ENCODE results near the gene FBLIM1.
"Not testable (repeated sequence)": the region's sequence is repeated elsewhere in the genome, so short reads cannot be mapped to it uniquely, and the experiment has no call there.

FBLIM1 gene

GRCh38 chr1:15799928-15800835 is 41.6 kb downstream of the FBLIM1 start:
- no peak for DNase-seq (ENCODE audit: low read depth)
- H3K4me3 ChIP-seq (ENCODE audit: low read depth, low read length) = no peak overlapping the region
- TF ChIP-seq CTCF (IDR thresholded peaks at IDR 0.05; ENCODE audit: low read depth, low read length, missing control alignments) = no peak

- no peak overlapping the region for H3K4me3 ChIP-seq (ENCODE audit: low read depth, low read length)
- no peak for TF ChIP-seq CTCF (IDR thresholded peaks at IDR 0.05; ENCODE audit: low read depth, low read length, missing control alignments)
- DNase-seq (ENCODE audit: low read depth) = no peak
Observed at GRCh38 chr1:15802234-15802965, 43.8 kb downstream of the FBLIM1 start.

- H3K4me3 ChIP-seq (ENCODE audit: low read depth, low read length) = no peak overlapping the region
- DNase-seq (ENCODE audit: low read depth) = no peak
- TF ChIP-seq CTCF (IDR thresholded peaks at IDR 0.05; ENCODE audit: low read depth, low read length, missing control alignments) = peak; percentile 48
Observed at GRCh38 chr1:15803380-15803779, 44.8 kb downstream of the FBLIM1 start.

- no peak for DNase-seq (ENCODE audit: low read depth)
- TF ChIP-seq CTCF (IDR thresholded peaks at IDR 0.05; ENCODE audit: low read depth, low read length, missing control alignments) = no peak
- no peak overlapping the region for H3K4me3 ChIP-seq (ENCODE audit: low read depth, low read length)
Observed at GRCh38 chr1:15804060-15804459, 45.5 kb downstream of the FBLIM1 start.

GRCh38 chr1:15807121-15807520 is 48.5 kb downstream of the FBLIM1 start:
- TF ChIP-seq CTCF (IDR thresholded peaks at IDR 0.05; ENCODE audit: low read depth, low read length, missing control alignments) = no peak
- H3K4me3 ChIP-seq (ENCODE audit: low read depth, low read length) = no peak overlapping the region
- DNase-seq (ENCODE audit: low read depth) = no peak

- not testable (repeated sequence) for H3K4me3 ChIP-seq (ENCODE audit: low read depth, low read length); DNase-seq (ENCODE audit: low read depth)
Observed at GRCh38 chr1:15807549-15807948, 49.0 kb downstream of the FBLIM1 start, which contains the start of gene UQCRHL. Gene UQCRHL (minus strand): TSS chr1:15807649. CDS start chr1:15807649, 0 bp downstream.

- no peak for DNase-seq (ENCODE audit: low read depth)
- TF ChIP-seq CTCF (IDR thresholded peaks at IDR 0.05; ENCODE audit: low read depth, low read length, missing control alignments) = no peak
- no peak overlapping the region for H3K4me3 ChIP-seq (ENCODE audit: low read depth, low read length)
Observed at GRCh38 chr1:15808955-15809354, 50.4 kb downstream of the FBLIM1 start.
